Renal cortex interstitium (tissue), 11 donors: ENCODE measurements around the gene GRIK1. TPM values are rescaled to one million over a fixed set of nuclear protein-coding genes. Genes with fewer than 3 reads are reported as not detected.

Source experiments
- DNase-seq, 11 donors: peaks; one replicate each; pipeline ENCODE4 v3.0.0-alpha.2; 2013; ENCODE audit warnings: low read depth in 9 of 11, low spot score in 4 of 11; ENCODE audit errors: extremely low read depth in 1 of 11
- polyA plus RNA-seq, 3 donors: library from polyadenylated mRNA; unstranded; fragments of 120-200 nt; gene quantifications; one replicate each; pipeline ENCODE4 v1.2.1, GENCODE V29; 2013; ENCODE audit not compliant: insufficient read length in 3 of 3

GRIK1 gene
- polyA plus RNA-seq, 3 donors = 0.97 to 1.7 (median 1.5) TPM

GRCh38 chr21:29933088-29933487 is 6.7 kb downstream of the GRIK1 start:
- DNase-seq = no peak

GRCh38 chr21:29928537-29928936 is 11.3 kb downstream of the GRIK1 start:
- no peak for DNase-seq

GRCh38 chr21:29920938-29921337 is 18.9 kb downstream of the GRIK1 start:
- no peak for DNase-seq

GRCh38 chr21:29914326-29914725 is 25.5 kb downstream of the GRIK1 start:
- no peak for DNase-seq

GRCh38 chr21:29909571-29909970 is 30.2 kb downstream of the GRIK1 start:
- DNase-seq = no peak

- no peak for DNase-seq
Observed at GRCh38 chr21:29904359-29905282, 35.2 kb downstream of the GRIK1 start.

- no peak for DNase-seq
Observed at GRCh38 chr21:29896884-29897283, 42.9 kb downstream of the GRIK1 start.

GRCh38 chr21:29893687-29894086 is 46.1 kb downstream of the GRIK1 start:
- no peak for DNase-seq

GRCh38 chr21:29892379-29892778 is 47.4 kb downstream of the GRIK1 start:
- no peak for DNase-seq

- DNase-seq = no peak
Observed at GRCh38 chr21:29888437-29888836, 51.4 kb downstream of the GRIK1 start.

GRCh38 chr21:29887313-29888009 is 52.3 kb downstream of the GRIK1 start:
- DNase-seq = no peak

- no peak for DNase-seq
Observed at GRCh38 chr21:29885491-29885890, 54.3 kb downstream of the GRIK1 start.

GRCh38 chr21:29875873-29876272 is 63.9 kb downstream of the GRIK1 start:
- no peak for DNase-seq

GRCh38 chr21:29875036-29875716 is 64.6 kb downstream of the GRIK1 start:
- no peak for DNase-seq

- no peak for DNase-seq
Observed at GRCh38 chr21:29873908-29874307, 65.9 kb downstream of the GRIK1 start.

GRCh38 chr21:29870814-29871213 is 69.0 kb downstream of the GRIK1 start:
- no peak for DNase-seq

GRCh38 chr21:29867796-29868195 is 72.0 kb downstream of the GRIK1 start:
- no peak for DNase-seq

- DNase-seq = no peak
Observed at GRCh38 chr21:29860346-29860745, 79.5 kb downstream of the GRIK1 start.

GRCh38 chr21:29857150-29857549 is 82.6 kb downstream of the GRIK1 start:
- DNase-seq = no peak

- DNase-seq = no peak
Observed at GRCh38 chr21:29854795-29855194, 85.0 kb downstream of the GRIK1 start.
